Fibroblast of lung (primary cell): ENCODE results near the gene MRPL27. TPM values are rescaled to one million over a fixed set of nuclear protein-coding genes. Genes with fewer than 3 reads are reported as not detected.
A peak's percentile ranks its signal among the peaks of the same experiment; 100 is the strongest.

Experiments
- DNase-seq, 2 donors: peaks; one replicate each; pipeline versions ENCODE4 v3.0.0 to v3.0.0-alpha.2; 2010; ENCODE audit warnings: low read depth in 2 of 2
- H2AFZ ChIP-seq: 2 replicates; pipeline ENCODE4 v1.5.1; 2012; ENCODE audit warnings: low read length, control low read depth, inconsistent platforms
- H3K27ac ChIP-seq: 2 replicates; pipeline ENCODE4 v1.5.1; 2011; ENCODE audit warnings: low read length, control low read depth; ENCODE audit not compliant: insufficient read depth
- H3K27me3 ChIP-seq: 2 replicates; pipeline ENCODE4 v1.5.1; 2011; ENCODE audit warnings: mild to moderate bottlenecking, low read length; ENCODE audit not compliant: control insufficient read depth, insufficient read depth
- H3K36me3 ChIP-seq: 2 replicates; pipeline ENCODE4 v1.5.1; 2011; ENCODE audit warnings: low read length; ENCODE audit not compliant: control insufficient read depth, insufficient read depth
- H3K4me1 ChIP-seq: 2 replicates; pipeline ENCODE4 v1.5.1; 2011; ENCODE audit warnings: low read length; ENCODE audit not compliant: control insufficient read depth, insufficient read depth; ENCODE audit errors: extremely low read depth
- H3K4me2 ChIP-seq: 2 replicates; pipeline ENCODE4 v1.5.1; 2011; ENCODE audit warnings: low read length, control low read depth; ENCODE audit not compliant: insufficient read depth; ENCODE audit errors: extremely low read depth
- H3K4me3 ChIP-seq, 4 experiments: fragments of 200-600 bp in 1 of 4; sonication (generic) in 1 of 4; replicated peaks in 1 of 4; 2 replicates each; pipeline ENCODE4 v1.5.1; 2011 to 2016; ENCODE audit warnings: low read length in 4 of 4, low read depth in 3 of 4, mild to moderate bottlenecking in 3 of 4, control low read depth in 2 of 4, inconsistent platforms in 1 of 4, mixed read lengths in 1 of 4; ENCODE audit not compliant: insufficient read depth in 1 of 4; ENCODE audit errors: control extremely low read depth in 1 of 4
- H3K79me2 ChIP-seq: 2 replicates; pipeline ENCODE4 v1.5.1; 2012; ENCODE audit warnings: mild to moderate bottlenecking, low read length, inconsistent platforms; ENCODE audit not compliant: control insufficient read depth, insufficient read depth
- H3K9ac ChIP-seq: 2 replicates; pipeline ENCODE4 v1.5.1; 2011; ENCODE audit warnings: mild to moderate bottlenecking, low read length, control low read depth; ENCODE audit not compliant: insufficient read depth
- H3K9me3 ChIP-seq: 2 replicates; pipeline ENCODE4 v1.5.1; 2012; ENCODE audit warnings: low read depth, low read length; ENCODE audit not compliant: control insufficient read depth, insufficient read depth
- H4K20me1 ChIP-seq: 2 replicates; pipeline ENCODE4 v1.5.1; 2011; ENCODE audit warnings: low read length; ENCODE audit not compliant: control insufficient read depth, insufficient read depth; ENCODE audit errors: extremely low read depth
- EZH2 ChIP-seq: IDR thresholded peaks from 2 replicates; pipeline ENCODE4 v1.5.1; 2012; ENCODE audit warnings: low read length, control low read depth, mild to moderate bottlenecking; ENCODE audit errors: missing control alignments
- polyA plus RNA-seq, 2 donors: library from polyadenylated mRNA; depleted of rRNA in 1 of 2; stranded (reverse) in 1 of 2; unstranded in 1 of 2; fragments of >200 nt; gene quantifications; 2 replicates each; pipeline ENCODE4 v1.2.1, GENCODE V29; 2011 to 2012; ENCODE audit warnings: missing spikeins in 1 of 2
- total RNA-seq: library from RNA; depleted of rRNA; stranded (reverse); fragments of >200 nt; gene quantifications from 2 replicates; pipeline ENCODE4 v1.2.1, GENCODE V29; 2014
- TF ChIP-seq, protein P1 (sequence below), 2 donors: IDR thresholded peaks in 1 of 2; conservative IDR thresholded peaks in 1 of 2; 1 replicate in 1 of 2; 2 replicates in 1 of 2; pipeline ENCODE4 v1.5.1; 2011 to 2012; ENCODE audit warnings: low read length in 2 of 2, control low read depth in 1 of 2, inconsistent platforms in 1 of 2, low read depth in 1 of 2, mild to moderate bottlenecking in 1 of 2

MRPL27 gene
- total and polyA plus RNA-seq, 2 donors (not counting 1 experiment from before 2014, with no cell fraction given): 53.3 to 113 TPM

DNA sequence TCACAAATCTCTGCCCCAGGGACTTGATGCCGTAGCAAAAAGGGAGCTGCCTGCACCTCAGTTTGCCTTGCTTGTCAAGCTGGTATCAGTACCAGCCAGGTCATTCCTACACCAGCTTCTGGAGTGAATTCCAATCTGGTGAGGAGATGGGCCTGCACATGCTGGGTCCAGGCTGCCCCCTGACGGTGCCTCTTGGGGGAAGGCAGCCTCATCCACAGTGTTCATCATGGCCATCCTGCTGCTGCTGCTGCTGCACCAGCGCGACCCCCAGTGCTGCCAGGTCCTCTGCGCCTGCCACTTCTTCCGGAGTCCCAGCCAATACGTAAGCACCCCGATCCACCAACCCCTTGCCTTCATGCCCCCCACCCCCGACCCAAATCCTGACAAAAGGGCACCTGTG is 8.3 kb downstream of the MRPL27 start:
- DNase-seq: peak in 1 of 2 donors; percentile 63
- no peaks in the 10 kb centered on the region for H3K9me3 ChIP-seq
- H3K9ac ChIP-seq: no peak overlapping the region
- no peaks in the 10 kb centered on the region for H3K4me1 ChIP-seq
- H3K4me3 ChIP-seq: no peak overlapping the region
- peaks cover 13% of the 10 kb centered on the region for H3K36me3 ChIP-seq
- peaks cover 2% of the 10 kb centered on the region for H4K20me1 ChIP-seq
- H3K79me2 ChIP-seq: no peaks in the 10 kb centered on the region
- no peaks in the 10 kb centered on the region for H3K27me3 ChIP-seq
- H3K27ac ChIP-seq: no peak overlapping the region
- H2AFZ ChIP-seq: no peak overlapping the region
- H3K4me2 ChIP-seq: no peak overlapping the region
- TF ChIP-seq, protein P1, sequence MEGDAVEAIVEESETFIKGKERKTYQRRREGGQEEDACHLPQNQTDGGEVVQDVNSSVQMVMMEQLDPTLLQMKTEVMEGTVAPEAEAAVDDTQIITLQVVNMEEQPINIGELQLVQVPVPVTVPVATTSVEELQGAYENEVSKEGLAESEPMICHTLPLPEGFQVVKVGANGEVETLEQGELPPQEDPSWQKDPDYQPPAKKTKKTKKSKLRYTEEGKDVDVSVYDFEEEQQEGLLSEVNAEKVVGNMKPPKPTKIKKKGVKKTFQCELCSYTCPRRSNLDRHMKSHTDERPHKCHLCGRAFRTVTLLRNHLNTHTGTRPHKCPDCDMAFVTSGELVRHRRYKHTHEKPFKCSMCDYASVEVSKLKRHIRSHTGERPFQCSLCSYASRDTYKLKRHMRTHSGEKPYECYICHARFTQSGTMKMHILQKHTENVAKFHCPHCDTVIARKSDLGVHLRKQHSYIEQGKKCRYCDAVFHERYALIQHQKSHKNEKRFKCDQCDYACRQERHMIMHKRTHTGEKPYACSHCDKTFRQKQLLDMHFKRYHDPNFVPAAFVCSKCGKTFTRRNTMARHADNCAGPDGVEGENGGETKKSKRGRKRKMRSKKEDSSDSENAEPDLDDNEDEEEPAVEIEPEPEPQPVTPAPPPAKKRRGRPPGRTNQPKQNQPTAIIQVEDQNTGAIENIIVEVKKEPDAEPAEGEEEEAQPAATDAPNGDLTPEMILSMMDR (conservative IDR thresholded peaks at IDR 0.05 in 1 of 2, IDR thresholded peaks at IDR 0.05 in 1 of 2; ENCODE audit: low read depth in 1 of 2, low read length in 2 of 2): peak in 1 of 2 donors; percentile 19
- TF ChIP-seq EZH2: no peak

DNA sequence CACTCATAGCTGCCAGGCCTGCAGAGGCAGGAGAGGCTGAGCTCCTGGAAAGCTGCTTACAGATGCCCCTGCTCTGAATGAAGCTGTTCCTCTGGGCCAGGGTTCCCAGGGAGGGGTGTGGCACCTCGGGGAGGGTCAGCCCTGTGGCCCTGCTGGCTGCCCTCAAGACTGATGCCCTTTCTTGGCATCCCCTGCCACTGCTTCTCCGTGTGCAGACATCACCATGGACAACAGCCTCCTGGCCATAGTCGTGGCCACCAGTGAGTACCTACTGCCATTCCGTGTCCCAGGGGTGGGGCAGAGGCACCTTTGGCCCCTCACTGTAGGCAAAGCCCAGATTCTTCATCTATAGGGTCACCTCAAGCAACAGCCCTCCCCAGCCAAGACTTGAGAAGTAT is 8.9 kb downstream of the MRPL27 start:
- Histone ChIP-seq H3K4me3 (no peak overlapping the region), H3K79me2 (no peaks in the 10 kb centered on the region), H3K9me3 (no peaks in the 10 kb centered on the region), H3K27me3 (no peaks in the 10 kb centered on the region), H3K9ac (no peak overlapping the region), H3K27ac (no peak overlapping the region), H2AFZ (no peak overlapping the region), H3K4me1 (no peaks in the 10 kb centered on the region), H3K4me2 (no peak overlapping the region), H4K20me1 (peaks cover 2% of the 10 kb centered on the region), H3K36me3 (peaks cover 12% of the 10 kb centered on the region)
- no peak for TF ChIP-seq EZH2
- TF ChIP-seq, protein P1 (conservative IDR thresholded peaks at IDR 0.05 in 1 of 2, IDR thresholded peaks at IDR 0.05 in 1 of 2; ENCODE audit: low read depth in 1 of 2, low read length in 2 of 2): no peak
- no peak for DNase-seq

DNA sequence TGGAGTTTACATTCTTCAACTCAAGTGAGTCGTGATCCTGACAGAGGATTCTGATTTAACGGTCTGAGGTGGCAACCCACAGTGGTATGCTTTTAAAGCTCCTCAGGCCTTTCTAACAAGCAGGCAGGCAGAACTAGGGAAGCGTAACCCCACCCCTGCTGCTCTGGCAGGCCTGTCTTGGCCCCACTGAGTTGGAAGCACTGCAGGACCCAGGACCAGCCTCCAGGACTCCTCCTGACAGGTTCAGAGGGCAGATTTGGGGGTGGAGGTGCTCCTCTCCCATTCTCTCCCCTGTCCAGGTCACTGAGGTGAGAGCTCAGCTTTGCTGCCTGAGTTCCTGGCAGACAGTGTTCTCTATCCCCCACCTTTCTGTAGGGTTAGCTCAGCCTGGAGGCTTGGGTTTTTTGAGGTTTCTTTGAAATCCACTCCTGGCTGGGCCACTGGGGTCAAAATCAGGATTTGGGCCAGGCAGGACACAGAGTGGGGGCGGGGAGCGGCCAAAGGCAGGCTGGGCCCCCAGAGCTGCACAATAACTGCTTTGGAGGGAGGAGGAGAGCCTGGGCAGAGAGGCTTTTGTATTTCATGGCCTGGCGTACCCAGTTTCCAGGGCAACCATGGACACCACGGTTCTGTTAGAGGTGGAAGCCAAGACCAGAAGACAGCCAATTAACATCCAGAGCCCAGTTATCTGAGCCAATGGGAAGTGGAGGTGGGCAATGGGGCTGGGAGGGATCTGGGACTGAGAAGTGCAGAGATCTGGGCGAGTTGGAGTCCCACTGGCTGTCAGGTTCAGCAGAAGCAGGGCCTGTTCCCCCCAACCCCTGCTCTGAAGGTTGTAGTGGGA is 9.5 kb downstream of the MRPL27 start:
- no peak overlapping the region for H3K9ac ChIP-seq
- peaks cover 2% of the 10 kb centered on the region for H4K20me1 ChIP-seq
- H3K79me2 ChIP-seq: no peaks in the 10 kb centered on the region
- H3K4me2 ChIP-seq: no peak overlapping the region
- peaks cover 12% of the 10 kb centered on the region for H3K36me3 ChIP-seq
- TF ChIP-seq EZH2: no peak
- no peak overlapping the region for H3K4me3 ChIP-seq
- H2AFZ ChIP-seq: no peak overlapping the region
- H3K27me3 ChIP-seq: no peaks in the 10 kb centered on the region
- no peaks in the 10 kb centered on the region for H3K4me1 ChIP-seq
- H3K27ac ChIP-seq: no peak overlapping the region
- no peaks in the 10 kb centered on the region for H3K9me3 ChIP-seq
- peak; percentile 45 to 63 for DNase-seq
